Measurements from ENCODE around the gene MAP3K12. TPM values are rescaled to one million over a fixed set of nuclear protein-coding genes. Genes with fewer than 3 reads are reported as not detected.

The MAP3K12 gene
- total and polyA plus RNA-seq, 2 of the 13 experiments (the other 11 are each of a cell fraction or from before 2014, with no cell fraction given): 0.20 to 1.1 TPM

GRCh38 chr12:53480491-53481442 lies 18.5 kb downstream of the MAP3K12 start:
- intact Hi-C loops (cut with micrococcal nuclease; ENCODE audit: unreplicated experiment): no loop called here
- peaks cover 14 to 55% of the 10 kb centered on the region in 2 experiments for H3K36me3 ChIP-seq (replicated peaks in 1 of 2; ENCODE audit: control insufficient read depth in 1 of 2, insufficient read depth in 2 of 2, low read length in 2 of 2)

More at GRCh38 chr12:53480491-53481442, 18.5 kb downstream of the MAP3K12 start:
- no peak overlapping the region for H3K9ac ChIP-seq (ENCODE audit: insufficient read depth, low read depth, low read length)
- DNase-seq (ENCODE audit: low spot score): no peak
- 95% methylated on average over 12 of the region's 12 CpGs for WGBS (ENCODE audit: low lambda C conversion rate)
- H3K27me3 ChIP-seq (ENCODE audit: control insufficient read depth in 1 of 2, insufficient read depth in 2 of 2, low read length in 2 of 2): no peaks in the 10 kb centered on the region
- no peak overlapping the region for H3K27ac ChIP-seq (ENCODE audit: extremely low read length, insufficient read depth, low read length)
- in situ Hi-C loops (cut with HindIII; ENCODE audit: extremely low pct_ligation_motif_present, low pct_unique_long_range_greater_than_20kb): no loop called here
- no peak for ATAC-seq
- H3K4me3 ChIP-seq (replicated peaks in 1 of 3; ENCODE audit: insufficient read depth in 1 of 3, low read depth in 2 of 3, low read length in 3 of 3): no peak overlapping the region
- H3K9me3 ChIP-seq (ENCODE audit: low read length): no peaks in the 10 kb centered on the region
- FAIRE-seq: no peak
- ChIA-PET CTCF (ENCODE audit: low intra/inter-chr PET ratio, low total read pairs) (no interaction called here), POLR2A (interaction anchor here (1.0 to 4.2 kb wide), 7 partner anchors 8 to 160 kb away, joined by 3 to 58 read pairs (median 6); partner anchors contain the start of genes AAAS, MAP3K12, SP1 and TARBP2)
- TF ChIP-seq SKI (IDR thresholded peaks at IDR 0.05; ENCODE audit: partially characterized antibody) (no peak), SP1 (IDR thresholded peaks at IDR 0.05) (no peak), SP1 (CRISPR knock-in tag; IDR thresholded peaks at IDR 0.05) (no peak), FOSL2 (CRISPR knock-in tag; IDR thresholded peaks at IDR 0.05) (no peak), POLR2A (IDR thresholded peaks at IDR 0.05; ENCODE audit: insufficient read depth in 1 of 2, low read depth in 2 of 2, low read length in 2 of 2) (peak in 1 of 2 experiments; percentile 35; a peak in 1 of 4 replicates), GATAD2A (CRISPR knock-in tag; IDR thresholded peaks at IDR 0.05) (no peak), POLR2AphosphoS2 (IDR thresholded peaks at IDR 0.05; ENCODE audit: low read depth, low read length) (peak; percentile 60; the same call in 1 of the 2 replicates), TFDP2 (CRISPR knock-in tag; IDR thresholded peaks at IDR 0.05) (no peak), ATF7-NPFF (CRISPR knock-in tag; IDR thresholded peaks at IDR 0.05; ENCODE audit: low read depth) (no peak), RBM22 (optimal IDR thresholded peaks at IDR 0.05; ENCODE audit: low read length) (peak; percentile 94), GMEB1 (CRISPR knock-in tag; IDR thresholded peaks at IDR 0.05; ENCODE audit: borderline replicate concordance) (no peak), SSRP1 (CRISPR knock-in tag; IDR thresholded peaks at IDR 0.05) (peak; percentile 45; the same call in 1 of the 2 replicates), HDAC2 (CRISPR knock-in tag; IDR thresholded peaks at IDR 0.05) (no peak)
- no peak overlapping the region for H2AFZ ChIP-seq (ENCODE audit: low read length)
- H3K4me1 ChIP-seq (ENCODE audit: insufficient read depth, low read length): no peaks in the 10 kb centered on the region
- no peak overlapping the region for H3K4me2 ChIP-seq (ENCODE audit: low read depth, low read length)
- H4K20me1 ChIP-seq (ENCODE audit: insufficient read depth, low read length): peaks cover 17% of the 10 kb centered on the region
- no TSS peak for BruUV-seq (replicated peaks)
- peaks cover 3% of the 10 kb centered on the region for H3K79me2 ChIP-seq (ENCODE audit: insufficient read depth, low read length)

Measured in HepG2 (cell line).